MM.1S (cell line): ENCODE results near the gene ZNF277.

ENCODE experiments used
- CTCF ChIP-seq: fragments of 300-600 bp; sonication (generic); IDR thresholded peaks from 2 replicates; pipeline ENCODE4 v1.5.1; 2016; ENCODE audit warnings: antibody characterized with exemption, low read length, mixed read lengths
- EZH2 ChIP-seq: fragments of 300-600 bp; sonication (generic); optimal IDR thresholded peaks from 2 replicates; pipeline ENCODE3; 2017; ENCODE audit warnings: low read depth, mild to moderate bottlenecking, antibody characterized with exemption, low read length, mixed read lengths
- EZH2phosphoT487 ChIP-seq: fragments of 300-600 bp; sonication (generic); IDR thresholded peaks from 2 replicates; pipeline ENCODE4 v1.6.1; 2018; ENCODE audit warnings: antibody characterized with exemption, low read length

- TF ChIP-seq CTCF (no peak), EZH2 (no peak), EZH2phosphoT487 (no peak)
Observed at GRCh38 chr7:112338786-112339185, 132.3 kb downstream of the ZNF277 start.
